Mucosa of descending colon (tissue), 3 donors: Measurements from ENCODE around the gene DOP1B. TPM values are rescaled to one million over a fixed set of nuclear protein-coding genes. Genes with fewer than 3 reads are reported as not detected.
"Not testable (repeated sequence)": the region's sequence is repeated elsewhere in the genome, so short reads cannot be mapped to it uniquely, and the experiment has no call there.

Source experiments
- ATAC-seq: fragments of 200-7000 bp; cut with Tn5 transposase; one replicate; pipeline ENCODE4 v1.9.1; 2020; ENCODE audit warnings: mild to moderate bottlenecking, moderate library complexity
- DNase-seq, 3 donors: peaks; one replicate each; pipeline ENCODE4 v3.0.0-alpha.2; 2020
- H3K36me3 ChIP-seq: fragments of 200-600 bp; one replicate; pipeline ENCODE4 v1.8.0; 2021; ENCODE audit warnings: low read depth, mild to moderate bottlenecking
- H3K4me1 ChIP-seq: fragments of 200-600 bp; one replicate; pipeline ENCODE4 v1.8.0; 2021; ENCODE audit warnings: low read depth, mild to moderate bottlenecking
- H3K4me3 ChIP-seq: fragments of 200-600 bp; one replicate; pipeline ENCODE4 v1.8.0; 2021; ENCODE audit warnings: mild to moderate bottlenecking
- H3K9me3 ChIP-seq: fragments of 200-600 bp; one replicate; pipeline ENCODE4 v1.8.0; 2021; ENCODE audit warnings: mild to moderate bottlenecking
- intact Hi-C, 2 donors: fragments of 100-400 bp; cut with DNase I in 1 of 2; cut with micrococcal nuclease in 1 of 2; formaldehyde crosslinking; loops; one replicate each; pipeline versions ENCODE4 v1.11.0 to v1.11.1; 2022; cut with DNase I, micrococcal nuclease
- total RNA-seq, 3 donors: library from RNA; stranded (reverse); fragmentation: NEBNext Ultra II Directional in 2 of 3; extraction: Animal tissue kit (Norgen Biotek cat#: 25700) in 2 of 3; gene quantifications; one replicate each; pipeline versions ENCODE4 v1.2.1 to v1.2.4, GENCODE V29; 2021 to 2023
- TF ChIP-seq, protein P1 (sequence below): fragments of 200-600 bp; IDR thresholded peaks from one replicate; pipeline ENCODE4 v1.8.0; 2022; ENCODE audit warnings: antibody characterized with exemption, mild to moderate bottlenecking
- donor health status: DM: no; HTN: no; CAD: no; lungs with moderate emphysema.
- donor health status: DM: no; HTN: no; CAD: no.
- donor health status: DM: no; HTN: yes; CAD: no.

DOP1B gene
- total RNA-seq, 3 donors from 2014 or later: 40.4 to 87.3 (median 73.1) TPM

DNA sequence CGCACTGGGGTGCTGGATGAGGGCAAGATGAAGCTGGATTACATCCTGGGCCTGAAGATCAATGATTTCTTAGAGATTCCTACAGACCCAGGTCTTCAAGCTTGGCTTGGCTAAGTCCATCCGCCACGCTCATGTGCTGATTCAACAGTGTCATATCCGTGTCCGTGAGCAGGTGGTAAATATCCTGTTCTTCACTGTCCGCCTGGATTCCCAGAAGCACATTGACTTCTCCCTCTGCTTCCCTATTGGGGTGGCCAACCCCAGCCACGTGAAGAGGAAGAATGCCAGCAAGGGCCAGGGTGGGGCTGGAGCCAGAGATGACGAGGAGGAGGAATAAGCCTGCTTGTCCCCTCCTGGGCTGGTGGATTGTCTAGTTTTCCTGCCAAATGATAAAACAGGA is 23.9 kb upstream of the DOP1B start:
- peak; percentile 37 for ATAC-seq
- DNase-seq: peak; percentile 60 to 73 (median 71)

DNA sequence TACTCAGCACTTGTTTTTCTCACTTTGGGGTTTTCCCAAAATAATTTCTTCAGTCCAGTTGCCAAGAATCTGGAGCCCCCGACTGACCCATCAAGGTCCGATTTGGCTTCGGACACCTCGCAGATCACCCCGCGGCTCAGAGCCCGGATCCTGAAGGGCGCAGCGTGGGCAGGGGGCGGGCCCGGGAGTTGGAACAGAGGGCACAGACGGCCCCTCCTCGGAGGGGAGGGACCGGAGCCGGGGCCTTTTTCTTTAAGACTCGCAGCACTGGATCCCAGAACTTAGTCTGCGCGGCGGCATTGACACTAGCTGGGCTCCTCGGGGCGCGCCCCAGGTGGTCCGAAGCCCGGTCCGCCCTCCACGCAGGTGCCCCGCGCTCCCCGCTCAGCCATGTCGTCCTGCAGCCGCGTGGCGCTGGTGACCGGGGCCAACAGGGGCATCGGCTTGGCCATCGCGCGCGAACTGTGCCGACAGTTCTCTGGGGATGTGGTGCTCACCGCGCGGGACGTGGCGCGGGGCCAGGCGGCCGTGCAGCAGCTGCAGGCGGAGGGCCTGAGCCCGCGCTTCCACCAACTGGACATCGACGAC is 21.7 kb upstream of the DOP1B start, which contains the start of gene CBR3:
Gene CBR3 (plus strand): TSS at position 277 of the 588 bp plus-strand sequence. CDS start 114 bp downstream, at position 391.
- TF ChIP-seq, protein P1, sequence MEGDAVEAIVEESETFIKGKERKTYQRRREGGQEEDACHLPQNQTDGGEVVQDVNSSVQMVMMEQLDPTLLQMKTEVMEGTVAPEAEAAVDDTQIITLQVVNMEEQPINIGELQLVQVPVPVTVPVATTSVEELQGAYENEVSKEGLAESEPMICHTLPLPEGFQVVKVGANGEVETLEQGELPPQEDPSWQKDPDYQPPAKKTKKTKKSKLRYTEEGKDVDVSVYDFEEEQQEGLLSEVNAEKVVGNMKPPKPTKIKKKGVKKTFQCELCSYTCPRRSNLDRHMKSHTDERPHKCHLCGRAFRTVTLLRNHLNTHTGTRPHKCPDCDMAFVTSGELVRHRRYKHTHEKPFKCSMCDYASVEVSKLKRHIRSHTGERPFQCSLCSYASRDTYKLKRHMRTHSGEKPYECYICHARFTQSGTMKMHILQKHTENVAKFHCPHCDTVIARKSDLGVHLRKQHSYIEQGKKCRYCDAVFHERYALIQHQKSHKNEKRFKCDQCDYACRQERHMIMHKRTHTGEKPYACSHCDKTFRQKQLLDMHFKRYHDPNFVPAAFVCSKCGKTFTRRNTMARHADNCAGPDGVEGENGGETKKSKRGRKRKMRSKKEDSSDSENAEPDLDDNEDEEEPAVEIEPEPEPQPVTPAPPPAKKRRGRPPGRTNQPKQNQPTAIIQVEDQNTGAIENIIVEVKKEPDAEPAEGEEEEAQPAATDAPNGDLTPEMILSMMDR: no peak
- Histone ChIP-seq H3K9me3 (no peaks in the 10 kb centered on the region), H3K4me3 (peak within 1 kb of the TSS; percentile 4), H3K4me1 (peaks cover 21% of the 10 kb centered on the region), H3K36me3 (no peaks in the 10 kb centered on the region)
- DNase-seq: peak; percentile 54 to 77 (median 69)
- peak; percentile 40 for ATAC-seq
- intact Hi-C loops: no loop called here

More for the DNA sequence above, 23.9 kb upstream of the DOP1B start:
- H3K9me3 ChIP-seq: no peaks in the 10 kb centered on the region
- TF ChIP-seq, protein P1: no peak
- H3K36me3 ChIP-seq: no peaks in the 10 kb centered on the region
- intact Hi-C loops: no loop called here
- H3K4me1 ChIP-seq: peaks cover 21% of the 10 kb centered on the region
- H3K4me3 ChIP-seq: no peak overlapping the region

DNA sequence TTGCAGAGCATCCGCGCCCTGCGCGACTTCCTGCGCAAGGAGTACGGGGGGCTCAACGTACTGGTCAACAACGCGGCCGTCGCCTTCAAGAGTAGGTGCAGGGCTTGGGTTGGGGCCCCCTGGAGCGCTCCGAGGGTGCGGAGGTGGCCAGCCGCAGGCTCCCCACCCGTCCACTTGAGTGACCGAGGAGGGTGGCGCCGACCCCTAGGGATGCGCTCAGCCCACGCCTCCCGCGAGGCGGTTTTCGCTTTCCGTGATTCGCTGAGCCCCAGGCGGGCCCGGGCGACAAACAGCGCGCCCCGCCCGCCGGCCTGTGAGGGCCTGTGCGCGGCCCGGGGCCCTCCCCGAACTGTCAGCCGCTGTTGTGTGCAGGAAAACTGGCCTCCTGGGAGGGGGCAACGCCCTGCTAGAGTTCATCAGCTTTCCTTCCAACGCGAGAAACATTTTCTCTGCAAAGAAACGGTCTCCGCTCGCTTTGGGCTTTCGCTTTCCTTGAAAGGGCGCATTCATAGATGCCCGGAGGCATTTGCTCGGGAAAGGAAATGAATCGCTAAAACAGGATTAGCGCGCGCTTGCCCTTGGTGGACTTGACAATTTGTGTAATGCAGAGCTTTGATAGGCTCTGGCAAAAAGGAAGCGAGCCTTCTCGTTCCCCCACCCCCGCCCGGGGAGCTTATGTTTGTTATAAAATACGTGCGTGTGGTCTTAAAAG is 21.1 kb upstream of the DOP1B start:
- Histone ChIP-seq H3K36me3 (no peaks in the 10 kb centered on the region), H3K4me3 (peak overlapping the region; percentile 4), H3K9me3 (no peaks in the 10 kb centered on the region), H3K4me1 (peaks cover 21% of the 10 kb centered on the region)
- TF ChIP-seq, protein P1: no peak
- intact Hi-C loops: no loop called here
- peak; percentile 82 for ATAC-seq
- DNase-seq: peak; percentile 76 to 83 (median 78)

DNA sequence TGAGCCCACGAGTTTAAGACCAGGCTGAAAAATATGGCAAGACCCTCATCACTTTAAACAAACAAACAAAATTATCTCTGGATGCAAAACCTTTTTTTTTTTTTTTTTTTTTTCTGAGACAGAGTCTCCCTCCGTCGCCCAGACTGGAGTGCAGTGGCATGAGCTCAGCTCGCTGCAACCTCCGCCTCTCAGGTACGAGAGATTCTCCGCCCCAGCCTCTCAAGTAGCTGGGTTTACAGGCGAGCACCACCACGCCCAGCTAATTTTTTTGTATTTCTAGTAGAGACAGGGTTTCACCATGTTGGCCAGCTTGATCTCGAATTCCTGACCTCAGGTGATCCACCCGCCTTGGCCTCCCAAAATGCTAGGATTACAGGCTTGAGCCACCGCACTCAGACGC is 16.8 kb upstream of the DOP1B start:
- H3K4me3 ChIP-seq, DNase-seq, H3K36me3 ChIP-seq, intact Hi-C loops, ATAC-seq, H3K9me3 ChIP-seq: not testable (repeated sequence)
- H3K4me1 ChIP-seq: peaks cover 21% of the 10 kb centered on the region

DNA sequence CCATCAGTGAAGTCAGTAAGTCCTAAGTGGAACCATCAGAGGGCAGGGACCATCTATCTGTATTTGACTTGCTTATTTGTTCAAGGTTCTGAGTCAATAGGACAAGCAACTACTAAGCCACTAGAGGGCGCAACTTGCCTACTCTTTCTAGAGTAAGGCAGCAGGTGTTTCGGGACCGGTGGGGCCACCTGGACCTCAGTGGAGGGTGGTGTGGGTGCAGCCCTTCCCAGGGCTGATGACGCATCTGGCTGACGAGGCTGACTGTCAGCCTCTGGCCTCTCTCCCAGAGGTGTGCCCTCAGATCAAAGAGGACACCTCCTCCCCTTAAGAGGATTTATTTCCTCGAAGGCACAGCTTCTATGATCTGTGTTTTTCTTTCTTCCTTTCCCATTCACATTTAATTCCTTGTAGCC is 15.1 kb upstream of the DOP1B start:
- Histone ChIP-seq H3K4me3 (no peak overlapping the region), H3K9me3 (no peaks in the 10 kb centered on the region), H3K4me1 (peaks cover 10% of the 10 kb centered on the region), H3K36me3 (no peaks in the 10 kb centered on the region)
- intact Hi-C loops: no loop called here
- TF ChIP-seq, protein P1: peak; percentile 67
- ATAC-seq (peak; percentile 97), DNase-seq (peak; percentile 91 to 99 (median 95))

DNA sequence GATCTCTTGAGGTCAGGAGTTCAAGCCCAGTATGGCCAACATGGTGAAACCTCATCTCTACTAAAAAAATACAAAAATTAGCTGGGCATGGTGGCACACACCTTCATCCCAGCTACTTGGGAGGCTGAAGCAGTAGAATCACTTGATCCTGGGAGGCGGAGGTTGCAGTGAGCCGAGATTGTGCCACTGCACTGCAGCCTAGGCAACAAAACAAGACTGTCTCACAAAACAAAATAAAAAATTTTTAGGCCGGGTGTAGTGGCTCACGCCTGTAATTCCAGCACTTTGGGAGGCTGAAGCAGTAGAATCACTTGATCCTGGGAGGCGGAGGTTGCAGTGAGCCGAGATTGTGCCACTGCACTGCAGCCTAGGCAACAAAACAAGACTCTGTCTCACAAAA is 12.4 kb upstream of the DOP1B start:
- H3K36me3 ChIP-seq, H3K4me3 ChIP-seq, H3K9me3 ChIP-seq, intact Hi-C loops, ATAC-seq, DNase-seq: not testable (repeated sequence)
- H3K4me1 ChIP-seq: peaks cover 10% of the 10 kb centered on the region
